HG03558 (cell line): ENCODE results near the gene CD93.

ENCODE experiments used
- ATAC-seq: cut with Tn5 transposase; IDR thresholded peaks from one replicate; pipeline ENCODE4 v1.9.1; 2021; ENCODE audit warnings: moderate number of reproducible peaks; ENCODE audit not compliant: unreplicated experiment; ENCODE audit errors: extremely low read depth

The CD93 gene

DNA sequence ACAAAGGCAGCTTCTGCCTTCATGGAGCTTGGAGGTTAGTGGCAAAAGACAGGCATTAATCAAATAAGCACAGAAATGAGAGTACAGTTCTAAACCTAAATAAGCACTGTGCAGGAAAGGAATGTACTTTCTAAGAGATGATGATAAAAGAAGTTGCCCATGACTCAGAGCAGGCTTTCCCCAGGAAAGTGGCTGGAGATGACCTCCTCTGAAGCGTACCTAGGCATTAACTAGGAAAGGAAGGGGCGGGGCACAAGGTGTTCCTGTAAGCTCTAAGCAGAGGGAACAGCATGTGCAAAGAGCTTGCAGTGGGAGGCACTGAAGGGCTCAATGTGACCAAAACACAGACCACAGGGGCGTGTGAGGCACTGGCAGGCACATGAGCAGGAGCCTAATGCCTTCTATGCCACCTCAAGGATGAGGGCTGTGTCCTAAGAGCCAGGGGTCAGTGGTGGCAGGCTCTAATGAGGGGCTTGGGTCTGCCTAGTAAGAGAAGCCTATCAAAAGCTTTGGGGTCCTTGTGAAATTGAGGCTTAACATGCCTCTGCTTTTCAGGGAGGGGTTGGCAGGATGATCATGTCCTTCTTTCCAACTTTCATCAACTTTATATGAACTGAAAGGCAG lies 46.1 kb downstream of the CD93 start:
- no peak for ATAC-seq

DNA sequence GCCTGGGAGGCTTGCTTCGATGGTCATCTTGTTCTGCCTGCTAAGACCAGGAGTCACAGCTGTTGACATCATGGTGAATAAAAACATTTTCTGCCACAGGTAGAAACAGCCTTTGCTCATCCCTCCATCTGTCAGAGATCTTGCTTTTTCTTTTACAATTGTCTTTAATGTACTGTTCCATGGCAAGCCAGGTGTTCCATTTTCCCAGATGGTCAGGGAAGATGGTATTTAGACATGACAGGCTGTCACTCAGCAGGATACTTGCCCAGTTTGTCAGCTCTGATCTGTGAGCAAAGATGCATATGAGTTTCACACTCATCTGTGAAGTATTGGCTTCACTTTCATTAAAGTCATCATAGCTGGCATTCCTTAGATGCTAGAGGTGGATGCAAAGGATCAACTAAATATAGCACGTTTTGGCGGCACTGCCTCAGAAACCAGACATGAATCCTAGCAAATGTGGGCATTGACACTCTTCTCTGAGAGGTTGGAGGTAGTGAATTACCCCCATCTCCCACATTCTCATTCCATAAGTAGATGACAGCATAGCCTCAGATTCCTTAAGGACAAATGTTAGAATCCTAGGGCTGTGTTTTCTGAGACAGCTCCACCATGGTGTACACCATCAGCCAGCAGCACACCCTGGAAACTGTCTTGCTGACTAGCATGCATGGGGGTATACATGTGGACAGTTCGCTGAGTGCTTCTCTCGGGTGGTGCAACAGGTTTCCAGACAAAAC lies 46.8 kb downstream of the CD93 start:
- ATAC-seq = no peak

DNA sequence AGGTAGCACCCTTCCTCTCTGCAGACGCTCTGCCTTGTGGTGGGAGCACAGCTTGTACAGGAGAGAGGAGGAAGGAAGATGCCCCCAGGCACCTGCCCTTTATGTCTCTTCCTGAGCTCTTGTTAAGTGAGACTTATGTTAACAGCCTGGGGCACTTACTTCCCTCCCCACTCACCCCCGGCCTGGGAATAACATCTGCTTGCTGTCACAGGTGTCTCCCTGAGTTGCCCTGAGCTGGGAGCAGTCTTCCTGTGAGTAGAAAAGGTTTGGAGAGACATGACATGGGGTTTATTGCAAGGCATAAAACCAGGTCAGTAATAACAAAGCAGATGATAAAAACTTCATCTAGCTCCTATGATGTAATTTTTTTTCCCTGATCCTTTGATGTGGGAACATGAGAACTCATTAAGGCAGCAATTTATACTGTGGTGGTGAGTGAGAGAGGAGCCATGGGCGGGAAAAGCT lies 49.1 kb downstream of the CD93 start:
- ATAC-seq = no peak

DNA sequence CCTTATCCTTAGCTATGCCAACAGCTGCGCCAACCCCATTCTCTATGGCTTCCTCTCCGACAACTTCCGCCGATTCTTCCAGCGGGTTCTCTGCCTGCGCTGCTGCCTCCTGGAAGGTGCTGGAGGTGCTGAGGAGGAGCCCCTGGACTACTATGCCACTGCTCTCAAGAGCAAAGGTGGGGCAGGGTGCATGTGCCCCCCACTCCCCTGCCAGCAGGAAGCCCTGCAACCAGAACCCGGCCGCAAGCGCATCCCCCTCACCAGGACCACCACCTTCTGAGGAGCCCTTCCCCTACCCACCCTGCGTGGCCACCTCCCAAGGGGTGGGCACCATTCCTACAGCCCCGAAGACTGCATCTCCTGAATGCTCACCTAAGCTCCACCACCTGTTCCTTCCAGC lies 49.8 kb downstream of the CD93 start:
- ATAC-seq = no peak

DNA sequence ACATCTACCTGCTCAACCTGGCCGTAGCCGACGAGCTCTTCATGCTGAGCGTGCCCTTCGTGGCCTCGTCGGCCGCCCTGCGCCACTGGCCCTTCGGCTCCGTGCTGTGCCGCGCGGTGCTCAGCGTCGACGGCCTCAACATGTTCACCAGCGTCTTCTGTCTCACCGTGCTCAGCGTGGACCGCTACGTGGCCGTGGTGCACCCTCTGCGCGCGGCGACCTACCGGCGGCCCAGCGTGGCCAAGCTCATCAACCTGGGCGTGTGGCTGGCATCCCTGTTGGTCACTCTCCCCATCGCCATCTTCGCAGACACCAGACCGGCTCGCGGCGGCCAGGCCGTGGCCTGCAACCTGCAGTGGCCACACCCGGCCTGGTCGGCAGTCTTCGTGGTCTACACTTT lies 50.4 kb downstream of the CD93 start:
- ATAC-seq = no peak

DNA sequence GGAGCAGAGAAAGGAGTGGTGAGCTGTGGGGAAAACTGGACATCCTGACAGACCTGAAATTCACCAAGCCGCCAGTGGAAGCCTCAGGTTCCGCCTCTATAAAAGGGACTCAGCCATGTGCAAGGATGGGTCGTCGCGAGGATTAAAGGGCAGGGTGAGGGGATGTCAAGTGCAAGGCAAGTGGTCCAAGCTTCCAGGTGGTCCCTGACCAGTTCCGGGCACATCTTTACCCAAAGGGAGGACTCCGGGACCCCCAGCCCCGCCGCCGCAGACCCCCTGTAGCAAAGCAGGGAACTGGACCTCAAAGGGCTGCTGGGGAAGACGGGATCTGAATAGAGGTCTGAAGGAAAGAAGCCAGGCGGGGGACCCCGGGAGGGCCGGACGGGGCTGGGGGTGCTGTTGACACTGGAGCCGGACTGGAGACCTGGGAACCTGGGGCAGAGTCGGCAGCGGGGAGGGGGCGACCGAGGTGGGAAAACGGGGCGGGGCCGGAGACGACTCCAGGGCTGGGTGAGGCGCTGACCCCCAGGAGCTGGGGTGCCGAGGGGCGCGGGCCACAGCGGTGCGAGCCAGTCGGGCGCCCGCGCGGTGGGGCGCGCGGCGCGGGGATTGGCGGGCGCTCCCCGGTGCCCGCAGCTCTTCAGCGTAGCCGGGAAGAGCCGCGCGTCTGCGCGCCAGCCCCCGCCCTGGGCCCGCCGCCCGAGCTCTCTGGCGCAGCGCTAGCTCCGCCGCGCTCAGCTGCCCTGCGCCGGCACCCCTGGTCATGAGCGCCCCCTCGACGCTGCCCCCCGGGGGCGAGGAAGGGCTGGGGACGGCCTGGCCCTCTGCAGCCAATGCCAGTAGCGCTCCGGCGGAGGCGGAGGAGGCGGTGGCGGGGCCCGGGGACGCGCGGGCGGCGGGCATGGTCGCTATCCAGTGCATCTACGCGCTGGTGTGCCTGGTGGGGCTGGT lies 51.1 kb downstream of the CD93 start, which contains the start of gene SSTR4:
Gene SSTR4 (plus strand): TSS at position 592 of the 951 bp plus-strand sequence. CDS start 172 bp downstream, at position 764.
- ATAC-seq = no peak

DNA sequence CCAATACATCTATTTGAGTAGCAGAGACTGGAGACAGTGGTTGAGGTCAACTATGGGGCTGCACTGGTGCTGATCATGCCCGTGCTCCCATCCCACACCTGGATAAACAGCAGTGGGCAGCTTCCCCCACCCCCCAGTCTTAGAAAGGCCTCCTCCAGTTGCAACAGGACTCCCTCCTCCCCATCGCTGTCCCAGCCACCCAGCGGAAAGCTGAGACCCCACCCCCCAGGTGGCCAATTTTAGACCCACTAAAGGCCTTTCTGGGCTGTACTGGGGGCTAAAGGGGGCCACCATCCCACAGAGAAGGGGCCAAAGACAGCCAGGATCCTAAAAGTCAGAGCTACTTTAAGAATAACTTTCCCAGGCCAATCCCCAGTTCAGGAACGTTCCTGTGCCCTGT lies 52.2 kb downstream of the CD93 start:
- ATAC-seq = no peak

DNA sequence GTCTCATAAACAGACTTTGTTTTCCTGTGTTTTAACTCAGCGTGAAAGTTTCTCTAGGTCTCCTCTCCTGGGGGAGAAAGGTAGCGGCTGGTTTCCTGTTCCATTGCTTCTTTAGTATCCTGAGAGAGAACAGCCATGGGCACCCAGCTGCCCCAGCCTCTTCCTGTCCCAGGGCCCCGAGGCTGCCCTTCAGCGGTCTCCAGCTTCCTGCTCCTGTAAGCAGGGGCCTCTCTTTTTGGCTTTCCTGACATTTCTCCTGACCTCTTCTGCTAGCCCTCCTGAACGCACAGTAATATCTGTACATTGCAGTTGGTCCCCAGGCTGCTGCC lies 53.4 kb downstream of the CD93 start:
- no peak for ATAC-seq

DNA sequence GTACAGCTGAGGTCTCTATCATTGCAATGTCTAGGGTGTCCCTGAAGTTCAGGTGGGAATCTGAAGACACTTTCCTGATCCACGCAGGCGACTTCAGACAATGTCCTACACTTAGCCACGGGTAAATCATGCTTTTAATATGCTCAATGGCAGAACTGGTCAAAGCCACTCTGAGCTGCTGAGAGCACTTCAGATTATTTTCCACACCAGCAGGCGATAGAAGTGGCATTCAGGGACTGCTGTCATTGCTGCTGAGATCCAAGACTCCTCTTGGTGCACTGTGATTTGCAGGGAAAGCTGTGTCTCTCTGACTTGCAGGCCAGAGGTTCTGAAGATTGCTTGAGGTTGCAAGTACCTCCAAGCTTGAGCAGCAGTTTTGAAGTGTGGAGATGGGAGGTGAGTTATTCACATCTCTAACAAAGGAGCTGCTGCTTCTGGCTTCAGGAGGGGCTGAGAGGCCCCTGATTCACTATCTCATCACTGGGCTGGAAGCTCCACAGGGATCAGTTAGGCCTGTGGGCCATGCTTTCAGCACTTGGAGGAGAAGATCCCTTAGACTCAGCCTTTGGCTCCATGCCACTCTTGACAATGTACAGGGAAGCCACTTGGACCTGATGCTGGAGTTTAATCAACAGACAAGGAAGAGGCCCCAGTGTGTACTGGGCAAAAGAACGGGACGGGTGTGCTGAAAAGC lies 53.9 kb downstream of the CD93 start:
- ATAC-seq = no peak

DNA sequence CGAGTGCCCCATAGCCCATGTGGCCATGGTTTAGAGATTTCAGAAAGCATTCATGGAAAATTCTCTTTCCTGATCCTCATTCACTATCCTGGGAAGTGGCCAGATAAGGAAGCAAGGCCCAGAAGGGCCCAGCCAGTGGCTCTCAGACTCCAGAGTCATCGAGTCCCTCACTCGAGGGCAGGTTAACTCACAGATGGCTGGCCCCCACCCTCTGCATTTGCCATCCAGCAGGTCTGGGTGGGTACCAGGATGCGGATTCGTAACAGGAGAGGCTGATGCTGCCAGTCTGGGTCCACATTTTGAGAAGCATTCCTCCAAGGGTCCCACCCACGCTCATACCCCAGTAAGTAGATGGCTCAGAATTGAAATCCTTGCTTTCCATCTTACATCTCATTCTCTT lies 54.8 kb downstream of the CD93 start:
- ATAC-seq = no peak
